Measurements from ENCODE around the gene GRAMD1A.

The GRAMD1A gene

DNA sequence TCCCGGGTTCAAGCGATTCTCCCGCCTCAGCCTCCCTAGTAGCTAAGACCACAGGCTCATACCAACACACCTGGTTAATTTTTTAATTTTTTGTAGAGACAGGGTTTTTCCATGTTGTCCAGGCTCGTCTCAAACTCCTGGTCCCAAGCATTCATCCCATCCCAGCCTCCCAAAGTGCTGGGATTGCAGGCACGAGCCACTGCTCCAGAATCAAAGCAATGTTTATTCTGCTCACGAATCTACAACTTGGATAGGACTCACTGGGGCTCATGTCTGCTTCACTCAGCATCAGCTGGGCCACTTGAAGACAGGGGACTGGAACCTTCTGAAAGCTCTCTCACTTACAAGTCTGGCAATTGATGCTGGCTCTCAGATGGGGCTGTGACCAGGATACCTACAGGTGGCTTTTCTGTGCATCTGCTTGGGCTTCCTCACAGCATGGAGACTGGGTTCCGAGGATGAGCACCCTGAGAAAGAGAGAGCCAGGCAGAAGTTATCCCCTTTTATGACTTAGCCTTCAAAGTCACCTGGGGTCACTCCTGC is 27.9 kb upstream of the GRAMD1A start:
- ChIA-PET CTCF (interaction anchor here (0.6 to 4.7 kb wide), 48 partner anchors 10 to 1940 kb away, joined by 3 to 96 read pairs (median 5); partner anchors contain the start of genes GRAMD1A, ZNF30 and ZNF792), POLR2A (interaction anchor here (1.2 kb wide), 1 partner anchor 29 kb away, joined by 3 read pairs; no protein-coding TSS in a partner anchor)
- H3K27ac ChIP-seq (ENCODE audit: extremely low read depth, low read depth, low read length): no peak overlapping the region
- H3K36me3 ChIP-seq (ENCODE audit: control insufficient read depth in 2 of 2, insufficient read depth in 1 of 2, low read length in 2 of 2): no peaks in the 10 kb centered on the region
- H3K4me1 ChIP-seq (ENCODE audit: control insufficient read depth, insufficient read depth, low read length): no peaks in the 10 kb centered on the region; the same call in 1 of the 2 replicates
- H3K4me3 ChIP-seq (ENCODE audit: low read depth, low read length): no peak overlapping the region
- H3K9me3 ChIP-seq (ENCODE audit: control insufficient read depth, insufficient read depth, low read depth, low read length): peaks cover 4% of the 10 kb centered on the region; the same call in 1 of the 2 replicates
- TF ChIP-seq, protein P1, sequence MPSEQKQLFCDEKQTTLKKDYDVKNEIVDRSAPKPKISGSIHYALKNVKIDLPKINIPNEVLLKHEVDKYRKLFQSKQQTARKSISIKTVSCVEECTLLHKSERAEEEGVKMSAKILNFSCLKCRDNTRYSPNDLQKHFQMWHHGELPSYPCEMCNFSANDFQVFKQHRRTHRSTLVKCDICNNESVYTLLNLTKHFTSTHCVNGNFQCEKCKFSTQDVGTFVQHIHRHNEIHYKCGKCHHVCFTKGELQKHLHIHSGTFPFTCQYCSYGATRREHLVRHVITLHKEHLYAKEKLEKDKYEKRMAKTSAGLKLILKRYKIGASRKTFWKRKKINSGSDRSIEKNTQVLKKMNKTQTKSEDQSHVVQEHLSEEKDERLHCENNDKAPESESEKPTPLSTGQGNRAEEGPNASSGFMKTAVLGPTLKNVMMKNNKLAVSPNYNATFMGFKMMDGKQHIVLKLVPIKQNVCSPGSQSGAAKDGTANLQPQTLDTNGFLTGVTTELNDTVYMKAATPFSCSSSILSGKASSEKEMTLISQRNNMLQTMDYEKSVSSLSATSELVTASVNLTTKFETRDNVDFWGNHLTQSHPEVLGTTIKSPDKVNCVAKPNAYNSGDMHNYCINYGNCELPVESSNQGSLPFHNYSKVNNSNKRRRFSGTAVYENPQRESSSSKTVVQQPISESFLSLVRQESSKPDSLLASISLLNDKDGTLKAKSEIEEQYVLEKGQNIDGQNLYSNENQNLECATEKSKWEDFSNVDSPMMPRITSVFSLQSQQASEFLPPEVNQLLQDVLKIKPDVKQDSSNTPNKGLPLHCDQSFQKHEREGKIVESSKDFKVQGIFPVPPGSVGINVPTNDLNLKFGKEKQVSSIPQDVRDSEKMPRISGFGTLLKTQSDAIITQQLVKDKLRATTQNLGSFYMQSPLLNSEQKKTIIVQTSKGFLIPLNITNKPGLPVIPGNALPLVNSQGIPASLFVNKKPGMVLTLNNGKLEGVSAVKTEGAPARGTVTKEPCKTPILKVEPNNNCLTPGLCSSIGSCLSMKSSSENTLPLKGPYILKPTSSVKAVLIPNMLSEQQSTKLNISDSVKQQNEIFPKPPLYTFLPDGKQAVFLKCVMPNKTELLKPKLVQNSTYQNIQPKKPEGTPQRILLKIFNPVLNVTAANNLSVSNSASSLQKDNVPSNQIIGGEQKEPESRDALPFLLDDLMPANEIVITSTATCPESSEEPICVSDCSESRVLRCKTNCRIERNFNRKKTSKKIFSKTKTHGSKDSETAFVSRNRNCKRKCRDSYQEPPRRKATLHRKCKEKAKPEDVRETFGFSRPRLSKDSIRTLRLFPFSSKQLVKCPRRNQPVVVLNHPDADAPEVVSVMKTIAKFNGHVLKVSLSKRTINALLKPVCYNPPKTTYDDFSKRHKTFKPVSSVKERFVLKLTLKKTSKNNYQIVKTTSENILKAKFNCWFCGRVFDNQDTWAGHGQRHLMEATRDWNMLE (tag by site-specific recombination; conservative IDR thresholded peaks at IDR 0.05; ENCODE audit: low read depth): no peak
- TF ChIP-seq, protein P2, sequence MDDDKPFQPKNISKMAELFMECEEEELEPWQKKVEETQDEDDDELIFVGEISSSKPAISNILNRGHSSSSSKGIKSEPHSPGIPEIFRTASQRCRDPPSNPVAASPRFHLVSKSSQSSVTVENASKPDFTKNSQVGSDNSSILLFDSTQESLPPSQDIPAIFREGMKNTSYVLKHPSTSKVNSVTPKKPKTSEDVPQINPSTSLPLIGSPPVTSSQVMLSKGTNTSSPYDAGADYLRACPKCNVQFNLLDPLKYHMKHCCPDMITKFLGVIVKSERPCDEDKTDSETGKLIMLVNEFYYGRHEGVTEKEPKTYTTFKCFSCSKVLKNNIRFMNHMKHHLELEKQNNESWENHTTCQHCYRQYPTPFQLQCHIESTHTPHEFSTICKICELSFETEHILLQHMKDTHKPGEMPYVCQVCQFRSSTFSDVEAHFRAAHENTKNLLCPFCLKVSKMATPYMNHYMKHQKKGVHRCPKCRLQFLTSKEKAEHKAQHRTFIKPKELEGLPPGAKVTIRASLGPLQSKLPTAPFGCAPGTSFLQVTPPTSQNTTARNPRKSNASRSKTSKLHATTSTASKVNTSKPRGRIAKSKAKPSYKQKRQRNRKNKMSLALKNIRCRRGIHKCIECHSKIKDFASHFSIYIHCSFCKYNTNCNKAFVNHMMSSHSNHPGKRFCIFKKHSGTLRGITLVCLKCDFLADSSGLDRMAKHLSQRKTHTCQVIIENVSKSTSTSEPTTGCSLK (tag by site-specific recombination; IDR thresholded peaks at IDR 0.05): no peak
- TF ChIP-seq ZNF366 (tag by site-specific recombination; conservative IDR thresholded peaks at IDR 0.05) (no peak), ZNF157 (tag by site-specific recombination; IDR thresholded peaks at IDR 0.05) (no peak), ZNF23 (tag by site-specific recombination; IDR thresholded peaks at IDR 0.05; ENCODE audit: borderline replicate concordance) (no peak), ZNF174 (tag by site-specific recombination; IDR thresholded peaks at IDR 0.05) (no peak), ZNF175 (tag by site-specific recombination; IDR thresholded peaks at IDR 0.05) (no peak), ZNF266 (tag by site-specific recombination; IDR thresholded peaks at IDR 0.05; ENCODE audit: low read depth) (no peak), ZNF76 (tag by site-specific recombination; IDR thresholded peaks at IDR 0.05; ENCODE audit: borderline replicate concordance, low read depth) (no peak), ZNF501 (tag by site-specific recombination; IDR thresholded peaks at IDR 0.05) (no peak), ZBTB44 (tag by site-specific recombination; IDR thresholded peaks at IDR 0.05) (no peak), ZNF394 (tag by site-specific recombination; IDR thresholded peaks at IDR 0.05; ENCODE audit: borderline replicate concordance) (no peak), ZNF777 (tag by site-specific recombination; IDR thresholded peaks at IDR 0.05; ENCODE audit: borderline replicate concordance) (no peak), ZNF433 (tag by site-specific recombination; IDR thresholded peaks at IDR 0.05; ENCODE audit: low read depth) (no peak), PRDM6 (tag by site-specific recombination; IDR thresholded peaks at IDR 0.05) (no peak)
- TF ChIP-seq, protein P3, sequence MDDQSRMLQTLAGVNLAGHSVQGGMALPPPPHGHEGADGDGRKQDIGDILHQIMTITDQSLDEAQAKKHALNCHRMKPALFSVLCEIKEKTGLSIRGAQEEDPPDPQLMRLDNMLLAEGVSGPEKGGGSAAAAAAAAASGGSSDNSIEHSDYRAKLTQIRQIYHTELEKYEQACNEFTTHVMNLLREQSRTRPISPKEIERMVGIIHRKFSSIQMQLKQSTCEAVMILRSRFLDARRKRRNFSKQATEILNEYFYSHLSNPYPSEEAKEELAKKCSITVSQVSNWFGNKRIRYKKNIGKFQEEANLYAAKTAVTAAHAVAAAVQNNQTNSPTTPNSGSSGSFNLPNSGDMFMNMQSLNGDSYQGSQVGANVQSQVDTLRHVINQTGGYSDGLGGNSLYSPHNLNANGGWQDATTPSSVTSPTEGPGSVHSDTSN (CRISPR knock-in tag; IDR thresholded peaks at IDR 0.05): no peak
- TF ChIP-seq, protein P4, sequence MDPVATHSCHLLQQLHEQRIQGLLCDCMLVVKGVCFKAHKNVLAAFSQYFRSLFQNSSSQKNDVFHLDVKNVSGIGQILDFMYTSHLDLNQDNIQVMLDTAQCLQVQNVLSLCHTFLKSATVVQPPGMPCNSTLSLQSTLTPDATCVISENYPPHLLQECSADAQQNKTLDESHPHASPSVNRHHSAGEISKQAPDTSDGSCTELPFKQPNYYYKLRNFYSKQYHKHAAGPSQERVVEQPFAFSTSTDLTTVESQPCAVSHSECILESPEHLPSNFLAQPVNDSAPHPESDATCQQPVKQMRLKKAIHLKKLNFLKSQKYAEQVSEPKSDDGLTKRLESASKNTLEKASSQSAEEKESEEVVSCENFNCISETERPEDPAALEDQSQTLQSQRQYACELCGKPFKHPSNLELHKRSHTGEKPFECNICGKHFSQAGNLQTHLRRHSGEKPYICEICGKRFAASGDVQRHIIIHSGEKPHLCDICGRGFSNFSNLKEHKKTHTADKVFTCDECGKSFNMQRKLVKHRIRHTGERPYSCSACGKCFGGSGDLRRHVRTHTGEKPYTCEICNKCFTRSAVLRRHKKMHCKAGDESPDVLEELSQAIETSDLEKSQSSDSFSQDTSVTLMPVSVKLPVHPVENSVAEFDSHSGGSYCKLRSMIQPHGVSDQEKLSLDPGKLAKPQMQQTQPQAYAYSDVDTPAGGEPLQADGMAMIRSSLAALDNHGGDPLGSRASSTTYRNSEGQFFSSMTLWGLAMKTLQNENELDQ (tag by site-specific recombination; IDR thresholded peaks at IDR 0.05; ENCODE audit: low read depth): no peak
- TF ChIP-seq, protein P5, sequence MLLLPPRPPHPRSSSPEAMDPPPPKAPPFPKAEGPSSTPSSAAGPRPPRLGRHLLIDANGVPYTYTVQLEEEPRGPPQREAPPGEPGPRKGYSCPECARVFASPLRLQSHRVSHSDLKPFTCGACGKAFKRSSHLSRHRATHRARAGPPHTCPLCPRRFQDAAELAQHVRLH (tag by site-specific recombination; IDR thresholded peaks at IDR 0.05): no peak
- TF ChIP-seq, protein P6, sequence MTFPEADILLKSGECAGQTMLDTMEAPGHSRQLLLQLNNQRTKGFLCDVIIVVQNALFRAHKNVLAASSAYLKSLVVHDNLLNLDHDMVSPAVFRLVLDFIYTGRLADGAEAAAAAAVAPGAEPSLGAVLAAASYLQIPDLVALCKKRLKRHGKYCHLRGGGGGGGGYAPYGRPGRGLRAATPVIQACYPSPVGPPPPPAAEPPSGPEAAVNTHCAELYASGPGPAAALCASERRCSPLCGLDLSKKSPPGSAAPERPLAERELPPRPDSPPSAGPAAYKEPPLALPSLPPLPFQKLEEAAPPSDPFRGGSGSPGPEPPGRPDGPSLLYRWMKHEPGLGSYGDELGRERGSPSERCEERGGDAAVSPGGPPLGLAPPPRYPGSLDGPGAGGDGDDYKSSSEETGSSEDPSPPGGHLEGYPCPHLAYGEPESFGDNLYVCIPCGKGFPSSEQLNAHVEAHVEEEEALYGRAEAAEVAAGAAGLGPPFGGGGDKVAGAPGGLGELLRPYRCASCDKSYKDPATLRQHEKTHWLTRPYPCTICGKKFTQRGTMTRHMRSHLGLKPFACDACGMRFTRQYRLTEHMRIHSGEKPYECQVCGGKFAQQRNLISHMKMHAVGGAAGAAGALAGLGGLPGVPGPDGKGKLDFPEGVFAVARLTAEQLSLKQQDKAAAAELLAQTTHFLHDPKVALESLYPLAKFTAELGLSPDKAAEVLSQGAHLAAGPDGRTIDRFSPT (tag by site-specific recombination; IDR thresholded peaks at IDR 0.05): no peak
